Neutrophil (primary cell): ENCODE data around the gene CIDEC.

Source experiments
- H3K27ac ChIP-seq: fragments of 200-600 bp; sonication (generic); 2 replicates; pipeline ENCODE4 v1.5.1; 2016; ENCODE audit warnings: mild to moderate bottlenecking, moderate library complexity
- H3K27me3 ChIP-seq: fragments of 200-600 bp; sonication (generic); 2 replicates; pipeline ENCODE4 v1.6.0; 2016; ENCODE audit warnings: mild to moderate bottlenecking
- H3K36me3 ChIP-seq: fragments of 200-600 bp; sonication (generic); 2 replicates; pipeline ENCODE4 v1.5.1; 2017
- H3K4me1 ChIP-seq, 2 experiments: fragments of 200-600 bp in 1 of 2; sonication (generic) in 1 of 2; 1 replicate in 1 of 2; 2 replicates in 1 of 2; pipeline versions ENCODE4 v1.5.1 to v1.6.1; 2013 to 2016; ENCODE audit warnings: low read depth in 1 of 2, low read length in 1 of 2, mild to moderate bottlenecking in 1 of 2, moderate library complexity in 1 of 2; ENCODE audit not compliant: control insufficient read depth in 1 of 2, insufficient read depth in 1 of 2
- H3K4me3 ChIP-seq, 2 experiments: fragments of 200-600 bp in 1 of 2; sonication (generic) in 1 of 2; 1 replicate in 1 of 2; 2 replicates in 1 of 2; pipeline ENCODE4 v1.5.1; 2013 to 2016; ENCODE audit warnings: low read depth in 1 of 2, low read length in 1 of 2, mild to moderate bottlenecking in 1 of 2, moderate library complexity in 1 of 2
- H3K9me3 ChIP-seq: fragments of 200-600 bp; sonication (generic); 2 replicates; pipeline ENCODE4 v1.5.1; 2016
- TF ChIP-seq, protein P1 (sequence below): fragments of 200-600 bp; sonication (generic); IDR thresholded peaks from 2 replicates; pipeline ENCODE4 v1.5.1; 2016; ENCODE audit warnings: antibody characterized with exemption

CIDEC gene

GRCh38 chr3:9846931-9847488, 33.0 kb downstream of the CIDEC start:
- H3K4me1 ChIP-seq: peaks cover 15 to 17% of the 10 kb centered on the region in 2 experiments
- TF ChIP-seq, protein P1, sequence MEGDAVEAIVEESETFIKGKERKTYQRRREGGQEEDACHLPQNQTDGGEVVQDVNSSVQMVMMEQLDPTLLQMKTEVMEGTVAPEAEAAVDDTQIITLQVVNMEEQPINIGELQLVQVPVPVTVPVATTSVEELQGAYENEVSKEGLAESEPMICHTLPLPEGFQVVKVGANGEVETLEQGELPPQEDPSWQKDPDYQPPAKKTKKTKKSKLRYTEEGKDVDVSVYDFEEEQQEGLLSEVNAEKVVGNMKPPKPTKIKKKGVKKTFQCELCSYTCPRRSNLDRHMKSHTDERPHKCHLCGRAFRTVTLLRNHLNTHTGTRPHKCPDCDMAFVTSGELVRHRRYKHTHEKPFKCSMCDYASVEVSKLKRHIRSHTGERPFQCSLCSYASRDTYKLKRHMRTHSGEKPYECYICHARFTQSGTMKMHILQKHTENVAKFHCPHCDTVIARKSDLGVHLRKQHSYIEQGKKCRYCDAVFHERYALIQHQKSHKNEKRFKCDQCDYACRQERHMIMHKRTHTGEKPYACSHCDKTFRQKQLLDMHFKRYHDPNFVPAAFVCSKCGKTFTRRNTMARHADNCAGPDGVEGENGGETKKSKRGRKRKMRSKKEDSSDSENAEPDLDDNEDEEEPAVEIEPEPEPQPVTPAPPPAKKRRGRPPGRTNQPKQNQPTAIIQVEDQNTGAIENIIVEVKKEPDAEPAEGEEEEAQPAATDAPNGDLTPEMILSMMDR: no peak

DNA sequence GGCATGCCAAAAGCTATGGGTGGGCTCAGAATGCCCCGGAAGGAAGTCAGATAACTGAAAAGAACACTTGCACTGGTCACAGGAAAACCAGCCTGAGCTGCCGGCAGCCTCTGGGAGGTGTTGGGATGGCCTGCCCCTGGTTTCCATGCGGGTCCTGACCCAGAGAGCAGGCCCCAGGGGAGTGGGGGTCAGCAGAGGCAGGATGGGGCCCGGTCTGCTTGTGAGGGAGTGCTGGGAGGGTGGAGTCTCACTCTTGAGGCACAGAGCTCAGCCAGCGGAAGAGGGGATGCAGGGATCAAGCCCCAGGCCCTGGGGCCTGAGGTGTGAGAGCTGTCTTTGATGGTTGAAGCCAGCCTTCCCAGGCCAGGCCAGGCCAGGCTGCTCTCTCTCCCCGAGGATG, 33.8 kb downstream of the CIDEC start:
- Histone ChIP-seq H3K27me3 (no peaks in the 10 kb centered on the region), H3K4me3 (no peak overlapping the region), H3K9me3 (no peaks in the 10 kb centered on the region), H3K36me3 (no peaks in the 10 kb centered on the region), H3K4me1 (peaks cover 15 to 17% of the 10 kb centered on the region in 2 experiments), H3K27ac (no peak overlapping the region)
- TF ChIP-seq, protein P1: no peak

More at GRCh38 chr3:9846931-9847488, 33.0 kb downstream of the CIDEC start:
- H3K36me3 ChIP-seq: no peaks in the 10 kb centered on the region
- no peaks in the 10 kb centered on the region for H3K27me3 ChIP-seq
- no peaks in the 10 kb centered on the region for H3K9me3 ChIP-seq
- H3K4me3 ChIP-seq: no peak overlapping the region
- H3K27ac ChIP-seq: no peak overlapping the region

DNA sequence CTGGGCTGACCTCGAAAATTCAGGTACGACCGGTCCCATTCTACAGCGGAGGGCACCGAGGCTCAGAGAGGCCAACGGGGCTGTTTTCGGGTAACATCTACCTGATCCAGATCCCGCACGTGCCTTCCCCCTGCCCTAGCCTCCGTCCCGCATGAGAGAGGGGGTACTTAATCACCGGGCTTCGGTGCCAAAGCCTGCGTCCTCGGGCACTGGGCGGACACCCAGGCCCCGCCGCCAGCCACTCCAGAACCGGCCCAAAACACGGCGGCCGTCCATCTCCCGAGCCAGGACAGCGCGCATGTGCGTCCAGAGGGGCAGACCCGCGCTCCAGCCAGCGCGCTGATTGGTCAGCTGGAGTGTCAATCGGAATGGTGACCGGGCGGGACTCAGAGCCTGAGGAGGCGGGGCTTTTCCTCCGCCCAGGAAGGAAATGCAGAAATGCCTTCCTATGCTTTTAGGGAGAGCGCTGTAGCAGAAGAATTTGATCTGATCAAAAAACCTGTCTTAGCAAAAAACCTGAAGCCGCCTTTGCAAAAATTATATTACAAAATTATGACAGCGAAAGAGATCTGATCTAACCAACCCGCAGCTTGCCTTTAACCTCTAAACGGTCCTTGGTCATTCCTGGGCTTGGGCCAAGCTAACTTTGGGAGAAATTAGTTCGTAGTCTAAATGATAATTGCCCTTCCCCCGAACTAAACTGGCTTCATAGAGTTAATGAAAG, 36.2 kb downstream of the CIDEC start, which contains the start of gene RPUSD3:
Gene RPUSD3 (minus strand): TSS at position 294 of the 724 bp plus-strand sequence. CDS start 18 bp downstream, at position 276.
- H3K9me3 ChIP-seq: no peaks in the 10 kb centered on the region
- peak within 1 kb of the TSS; percentile 56 for H3K27ac ChIP-seq
- no peaks in the 10 kb centered on the region for H3K27me3 ChIP-seq
- TF ChIP-seq, protein P1: peak; percentile 21
- H3K36me3 ChIP-seq: peaks cover 13% of the 10 kb centered on the region
- H3K4me1 ChIP-seq: peaks cover 15 to 17% of the 10 kb centered on the region in 2 experiments
- peak within 1 kb of the TSS; percentile 85 to 91 for H3K4me3 ChIP-seq

- H3K4me3 ChIP-seq: no peak overlapping the region
These were observed 39.0 kb downstream of the CIDEC start for GRCh38 chr3:9841015-9841414.

DNA sequence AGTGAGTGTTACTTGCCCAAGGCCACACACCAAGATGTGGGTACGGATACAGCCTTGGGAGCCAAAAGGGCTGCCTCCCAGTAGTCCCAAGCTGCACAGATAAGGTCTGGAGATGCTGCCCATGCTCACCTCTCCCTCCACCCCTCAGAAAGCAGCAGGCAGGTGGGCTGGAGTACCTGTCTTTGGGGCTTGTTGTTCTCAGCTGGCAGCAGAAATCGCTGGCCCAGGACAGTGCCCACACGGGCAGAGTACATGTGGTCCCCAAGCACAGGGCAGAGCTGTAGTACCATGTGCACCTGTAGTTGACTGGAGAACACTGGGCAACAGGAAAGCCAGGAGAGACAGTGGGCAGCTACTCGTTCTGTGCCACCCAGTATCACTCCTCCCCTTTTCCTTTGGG, 41.2 kb downstream of the CIDEC start:
- H3K27me3 ChIP-seq: no peaks in the 10 kb centered on the region
- peaks cover 48% of the 10 kb centered on the region for H3K36me3 ChIP-seq
- TF ChIP-seq, protein P1: no peak
- H3K4me3 ChIP-seq: no peak overlapping the region
- peak overlapping the region; percentile 25 for H3K27ac ChIP-seq
- H3K4me1 ChIP-seq: peaks cover 19% of the 10 kb centered on the region in 2 experiments
- no peaks in the 10 kb centered on the region for H3K9me3 ChIP-seq

More at GRCh38 chr3:9841015-9841414, 39.0 kb downstream of the CIDEC start:
- no peaks in the 10 kb centered on the region for H3K27me3 ChIP-seq
- H3K4me1 ChIP-seq: peaks cover 26 to 27% of the 10 kb centered on the region in 2 experiments
- H3K9me3 ChIP-seq: no peaks in the 10 kb centered on the region
- H3K27ac ChIP-seq: no peak overlapping the region
- H3K36me3 ChIP-seq: peaks cover 28% of the 10 kb centered on the region
- TF ChIP-seq, protein P1: no peak
